Skin of body (tissue), 2 donors: Measurements from ENCODE around the gene TNKS1BP1. TPM values are rescaled to one million over a fixed set of nuclear protein-coding genes. Genes with fewer than 3 reads are reported as not detected.
"Not testable (repeated sequence)": the region's sequence is repeated elsewhere in the genome, so short reads cannot be mapped to it uniquely, and the experiment has no call there.

ENCODE experiments used
- DNase-seq: peaks from one replicate; lab custom pipeline; 2025; lab: John Stamatoyannopoulos, UW
- total RNA-seq: library from RNA; depleted of rRNA; stranded (reverse); fragments of >200 nt; gene quantifications from one replicate; pipeline ENCODE4 v1.2.3, GENCODE V29; 2014

The TNKS1BP1 gene, protein sequence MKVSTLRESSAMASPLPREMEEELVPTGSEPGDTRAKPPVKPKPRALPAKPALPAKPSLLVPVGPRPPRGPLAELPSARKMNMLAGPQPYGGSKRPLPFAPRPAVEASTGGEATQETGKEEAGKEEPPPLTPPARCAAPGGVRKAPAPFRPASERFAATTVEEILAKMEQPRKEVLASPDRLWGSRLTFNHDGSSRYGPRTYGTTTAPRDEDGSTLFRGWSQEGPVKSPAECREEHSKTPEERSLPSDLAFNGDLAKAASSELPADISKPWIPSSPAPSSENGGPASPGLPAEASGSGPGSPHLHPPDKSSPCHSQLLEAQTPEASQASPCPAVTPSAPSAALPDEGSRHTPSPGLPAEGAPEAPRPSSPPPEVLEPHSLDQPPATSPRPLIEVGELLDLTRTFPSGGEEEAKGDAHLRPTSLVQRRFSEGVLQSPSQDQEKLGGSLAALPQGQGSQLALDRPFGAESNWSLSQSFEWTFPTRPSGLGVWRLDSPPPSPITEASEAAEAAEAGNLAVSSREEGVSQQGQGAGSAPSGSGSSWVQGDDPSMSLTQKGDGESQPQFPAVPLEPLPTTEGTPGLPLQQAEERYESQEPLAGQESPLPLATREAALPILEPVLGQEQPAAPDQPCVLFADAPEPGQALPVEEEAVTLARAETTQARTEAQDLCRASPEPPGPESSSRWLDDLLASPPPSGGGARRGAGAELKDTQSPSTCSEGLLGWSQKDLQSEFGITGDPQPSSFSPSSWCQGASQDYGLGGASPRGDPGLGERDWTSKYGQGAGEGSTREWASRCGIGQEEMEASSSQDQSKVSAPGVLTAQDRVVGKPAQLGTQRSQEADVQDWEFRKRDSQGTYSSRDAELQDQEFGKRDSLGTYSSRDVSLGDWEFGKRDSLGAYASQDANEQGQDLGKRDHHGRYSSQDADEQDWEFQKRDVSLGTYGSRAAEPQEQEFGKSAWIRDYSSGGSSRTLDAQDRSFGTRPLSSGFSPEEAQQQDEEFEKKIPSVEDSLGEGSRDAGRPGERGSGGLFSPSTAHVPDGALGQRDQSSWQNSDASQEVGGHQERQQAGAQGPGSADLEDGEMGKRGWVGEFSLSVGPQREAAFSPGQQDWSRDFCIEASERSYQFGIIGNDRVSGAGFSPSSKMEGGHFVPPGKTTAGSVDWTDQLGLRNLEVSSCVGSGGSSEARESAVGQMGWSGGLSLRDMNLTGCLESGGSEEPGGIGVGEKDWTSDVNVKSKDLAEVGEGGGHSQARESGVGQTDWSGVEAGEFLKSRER (N-terminal part only)
- total RNA-seq, result 81.0 TPM

DNA sequence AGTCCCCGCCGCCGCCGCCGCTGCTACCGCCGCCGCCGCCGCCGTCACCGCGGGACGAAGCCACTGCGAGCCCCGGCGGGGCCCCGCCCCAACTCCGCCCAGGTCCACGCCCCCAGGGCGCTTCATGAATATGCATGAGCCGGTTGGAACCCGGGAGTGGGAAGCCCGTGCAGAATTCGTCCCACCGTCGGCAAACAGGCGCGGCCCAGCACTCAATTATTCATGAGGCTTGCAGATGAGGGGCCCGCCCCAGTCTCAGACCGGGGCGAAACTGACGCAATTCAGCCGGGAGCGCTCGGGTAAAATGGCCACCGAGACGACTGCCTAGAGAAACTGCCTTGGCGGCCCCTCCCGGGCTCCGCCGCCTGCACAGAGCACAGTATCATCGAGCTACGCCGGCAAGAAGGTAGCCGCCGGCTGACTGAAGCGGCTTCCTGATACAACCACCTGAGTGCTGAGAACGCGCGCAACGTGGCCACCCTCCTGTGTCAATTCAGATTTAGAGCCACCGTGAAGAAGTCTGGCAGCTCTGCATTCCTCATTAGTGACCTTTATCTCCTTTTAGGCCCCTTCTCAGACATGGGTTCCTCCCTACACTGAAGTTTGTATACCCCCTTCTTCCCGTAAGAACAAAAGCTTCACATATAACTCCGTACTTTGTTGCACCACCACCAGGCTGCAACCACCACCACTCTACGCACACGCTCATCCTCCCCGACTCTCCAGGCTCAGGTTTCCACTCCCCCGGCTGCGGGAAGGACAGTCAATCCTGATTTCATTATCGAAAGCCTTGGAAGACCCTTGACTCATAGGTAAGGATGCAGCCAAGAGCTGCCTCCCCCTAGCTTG, at the start of gene TNKS1BP1:
TNKS1BP1 (minus strand) TSS at position 67 of the 849 bp plus-strand sequence. CDS start 3,067 bp downstream, outside the sequence.
- DNase-seq, result peak; percentile 97

DNA sequence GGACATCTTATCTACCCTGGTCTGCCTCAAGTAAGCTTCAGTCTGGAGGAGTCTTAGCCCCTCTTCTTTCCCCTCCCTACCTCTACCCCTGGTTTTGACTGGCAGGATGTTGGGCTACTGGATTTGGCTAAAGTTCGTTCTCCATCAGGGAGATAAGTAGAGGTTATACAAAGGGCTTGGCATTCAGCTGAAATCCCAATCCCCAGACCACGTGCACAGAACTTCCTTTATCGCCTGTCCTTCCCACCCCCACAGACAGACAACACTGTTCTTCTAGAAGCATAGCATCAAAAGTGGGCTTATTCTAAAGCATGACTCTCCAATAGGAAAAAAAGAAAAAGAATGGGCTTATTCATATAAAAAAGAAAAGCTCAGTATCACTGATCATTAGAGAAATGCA, 48.4 kb upstream of the TNKS1BP1 start:
- DNase-seq, result no peak

DNA sequence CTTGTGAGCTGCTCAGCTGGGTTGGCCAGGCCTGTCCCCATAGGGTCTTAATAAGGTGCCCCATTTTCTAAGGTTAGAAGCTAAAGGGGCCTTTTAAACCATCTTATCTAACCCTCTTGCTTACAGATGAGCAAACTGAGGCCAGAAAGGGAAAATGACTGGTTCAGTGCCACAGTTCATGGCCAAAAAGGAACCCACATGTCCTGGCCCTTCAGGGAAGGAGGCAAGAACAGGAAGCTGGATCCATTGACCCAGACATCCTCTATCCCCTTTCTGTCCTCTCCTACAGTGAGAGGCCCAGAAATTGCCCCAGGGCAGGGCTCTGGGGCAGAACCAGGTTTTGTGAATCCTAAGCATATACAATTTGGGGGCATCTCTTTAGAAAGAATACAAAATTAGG, 46.2 kb upstream of the TNKS1BP1 start:
- no peak for DNase-seq

GRCh38 chr11:57370251-57370650, 45.5 kb upstream of the TNKS1BP1 start:
- DNase-seq, result no peak

DNA sequence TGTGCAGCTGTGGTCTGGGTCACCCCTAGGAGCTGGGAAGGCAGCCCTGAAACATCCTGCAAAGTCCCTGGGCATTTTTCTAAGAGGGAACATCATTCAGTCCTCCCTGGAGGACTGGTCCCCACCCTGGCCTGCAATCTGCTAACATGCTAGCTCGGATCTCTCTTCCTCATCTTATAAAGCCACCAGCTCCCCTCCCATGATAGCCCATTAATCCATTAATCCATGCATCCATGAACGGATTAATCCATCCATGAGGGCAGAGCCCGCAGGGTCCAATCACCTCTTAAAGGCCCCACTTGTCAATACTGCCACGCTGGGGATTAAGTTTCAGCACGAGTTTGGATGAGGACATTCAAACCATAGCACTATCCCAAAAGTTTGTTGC, 44.1 kb upstream of the TNKS1BP1 start:
- DNase-seq, result no peak

DNA sequence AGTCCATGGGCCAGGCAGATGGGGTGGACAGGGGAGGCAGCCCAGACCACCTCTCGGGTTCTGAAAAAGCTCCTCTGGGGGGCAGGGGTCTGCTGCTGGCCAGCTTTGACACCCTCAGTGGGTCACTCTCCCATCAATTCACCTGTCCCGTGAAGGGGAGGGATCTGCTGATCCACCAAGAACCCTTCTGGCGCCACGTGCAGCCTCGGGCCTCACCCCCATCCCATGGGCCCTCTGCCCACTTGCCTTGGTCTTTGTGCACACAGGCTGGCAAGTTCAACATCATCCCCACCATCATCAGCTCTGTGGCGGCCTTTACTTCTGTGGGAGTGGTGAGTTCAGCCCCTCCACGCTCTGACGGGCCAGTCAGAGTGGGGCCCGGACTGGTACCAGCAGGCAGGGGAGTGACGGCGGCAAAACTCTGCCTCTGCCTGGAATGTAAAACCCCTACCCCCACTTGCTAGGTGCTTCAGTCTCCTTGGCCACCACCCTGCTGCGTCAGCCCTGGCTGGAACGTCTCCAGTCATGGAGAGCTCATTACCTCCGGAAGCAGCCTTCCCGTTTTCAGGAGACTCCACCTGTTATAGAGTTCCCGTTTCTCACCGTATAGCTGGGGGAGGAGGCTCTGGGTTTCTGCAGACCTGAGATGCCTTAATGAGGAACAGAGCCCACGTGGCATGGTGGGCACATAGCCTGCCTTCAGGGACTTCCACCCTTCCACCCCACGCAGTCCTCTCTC, 43.5 kb upstream of the TNKS1BP1 start:
- no peak for DNase-seq

- no peak for DNase-seq
These were observed 40.3 kb upstream of the TNKS1BP1 start for GRCh38 chr11:57364851-57365660.

- no peak for DNase-seq
These were observed 38.7 kb upstream of the TNKS1BP1 start for GRCh38 chr11:57363131-57364080.

- no peak for DNase-seq
These were observed 37.2 kb upstream of the TNKS1BP1 start for GRCh38 chr11:57361926-57362325.

DNA sequence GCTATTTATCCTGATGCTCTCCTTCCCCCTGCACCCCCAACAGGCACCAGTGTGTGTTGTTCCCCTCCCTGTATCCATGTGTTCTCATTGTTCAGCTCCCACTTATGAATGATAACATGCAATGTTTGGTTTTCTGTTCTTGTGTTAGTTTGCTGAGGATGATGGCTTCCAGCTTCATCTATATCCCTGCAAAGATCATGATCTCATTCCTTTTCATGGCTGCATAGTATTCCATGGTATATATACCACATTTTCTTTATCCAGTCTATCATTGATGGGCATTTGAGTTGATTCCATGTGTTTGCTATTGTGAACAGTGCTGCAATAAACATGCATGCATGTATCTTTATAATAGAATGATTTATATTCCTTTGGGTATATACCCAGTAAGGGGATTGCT, 36.7 kb upstream of the TNKS1BP1 start:
- DNase-seq, result not testable (repeated sequence)

GRCh38 chr11:57360991-57361390, 36.2 kb upstream of the TNKS1BP1 start:
- no peak for DNase-seq

DNA sequence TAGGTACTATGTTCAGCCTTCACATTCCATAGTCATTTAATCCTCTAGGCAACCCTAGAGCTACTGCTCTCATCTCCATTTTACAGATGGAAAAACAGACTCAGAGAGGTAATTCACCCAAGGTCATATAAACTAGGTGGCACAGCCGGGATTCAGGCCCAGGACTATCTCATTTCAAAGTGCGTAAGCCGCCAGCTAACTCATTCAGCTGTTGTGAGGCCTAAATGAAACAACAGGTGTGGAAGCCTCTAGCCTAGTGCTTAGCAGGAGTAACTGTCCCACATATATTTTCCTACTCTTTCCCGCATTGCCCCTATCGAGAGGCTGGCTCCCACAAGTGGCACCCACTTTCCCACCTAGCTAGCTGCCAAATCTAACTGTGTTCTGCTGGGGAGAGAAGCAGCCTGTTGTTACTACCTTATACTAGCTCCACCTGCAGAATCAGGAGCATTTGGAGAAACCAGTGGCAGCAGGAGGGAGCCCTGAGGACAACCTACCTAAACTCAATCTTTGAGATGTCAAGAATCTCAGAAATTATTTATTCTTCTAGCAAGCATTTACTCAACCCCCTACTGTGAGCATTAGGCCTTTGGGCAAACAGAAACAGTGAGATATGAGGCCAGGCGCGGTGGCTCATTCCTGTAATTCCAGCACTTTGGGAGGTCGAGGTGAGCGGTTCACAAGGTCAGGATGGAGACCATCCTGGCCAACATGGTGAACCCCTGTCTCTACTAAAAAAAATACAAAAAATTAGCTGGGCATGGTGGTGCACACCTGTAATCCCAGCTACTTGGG, 35.3 kb upstream of the TNKS1BP1 start:
- DNase-seq, result no peak

- DNase-seq, result no peak
These were observed 34.6 kb upstream of the TNKS1BP1 start for GRCh38 chr11:57359396-57359795.

GRCh38 chr11:57358991-57359390, 34.2 kb upstream of the TNKS1BP1 start:
- DNase-seq, result no peak

DNA sequence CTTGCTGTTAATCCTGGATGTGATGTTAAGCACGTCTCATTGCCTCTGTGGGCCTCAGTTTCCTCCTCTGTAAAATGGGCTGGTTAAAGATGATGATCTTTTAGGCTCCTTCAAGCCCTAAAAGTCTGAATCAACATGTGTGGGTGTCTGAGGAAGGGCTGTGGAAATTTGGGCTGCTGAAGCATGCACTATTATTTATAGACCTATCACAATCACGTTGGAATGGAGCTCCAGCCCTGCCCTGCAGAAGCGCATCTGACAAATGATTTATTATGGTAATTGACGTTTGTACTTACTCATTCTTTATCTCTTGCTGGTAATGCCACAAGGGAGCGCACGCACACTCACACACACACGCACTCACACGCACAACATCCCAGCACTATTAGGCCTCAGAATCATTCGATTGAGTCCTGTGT, 33.8 kb upstream of the TNKS1BP1 start:
- DNase-seq, result peak; percentile 25

DNA sequence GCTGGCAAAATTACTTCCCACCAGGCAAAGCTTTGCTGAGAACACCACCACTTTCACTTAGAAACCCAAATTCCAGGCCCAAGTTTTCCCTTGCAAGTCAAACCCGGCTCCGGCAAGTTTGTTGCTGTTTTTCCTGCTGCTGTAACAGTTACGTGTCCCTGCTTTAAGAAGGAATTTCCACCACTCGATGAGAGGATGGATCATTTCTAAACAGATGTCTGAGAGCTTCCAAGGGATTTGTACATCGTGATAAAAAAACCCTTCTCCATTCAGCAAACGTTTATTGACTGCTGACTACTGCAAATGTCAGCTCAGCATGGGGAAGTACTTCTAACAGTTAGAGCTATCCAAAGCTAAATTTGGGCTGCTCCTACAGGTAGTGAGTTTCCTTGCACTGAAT, 33.1 kb upstream of the TNKS1BP1 start:
- peak; percentile 69 for DNase-seq

DNA sequence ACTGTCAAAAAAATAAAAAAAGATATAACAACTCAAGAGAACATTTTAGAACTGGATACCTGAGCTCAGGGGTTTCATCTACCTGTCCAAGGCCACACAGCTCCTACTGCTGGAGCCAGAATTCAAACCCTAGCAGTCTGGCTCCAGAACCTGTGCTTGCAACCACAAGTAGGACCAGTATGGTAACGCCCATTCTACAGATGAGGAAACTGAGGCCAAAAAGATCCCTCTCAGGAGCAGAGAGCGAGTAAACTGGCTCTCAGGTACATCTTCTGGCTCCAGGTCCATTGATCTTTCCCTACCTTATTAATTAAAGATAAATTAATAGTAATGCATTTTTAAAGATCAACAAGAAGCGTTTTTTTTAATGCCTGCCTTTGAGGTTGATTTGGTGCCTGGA, 32.6 kb upstream of the TNKS1BP1 start:
- DNase-seq, result no peak
